H9 (cell line): Measurements from ENCODE around the gene COX4I2. TPM values are rescaled to one million over a fixed set of nuclear protein-coding genes. Genes with fewer than 3 reads are reported as not detected.

ENCODE experiments used
- DNase-seq: peaks from one replicate; pipeline ENCODE4 v3.0.0-alpha.2; 2017
- H2AFZ ChIP-seq: one replicate; pipeline ENCODE4 v1.6.1; 2013; ENCODE audit warnings: mild to moderate bottlenecking, low read length, control low read depth, moderate library complexity
- H2AK5ac ChIP-seq: 2 replicates; pipeline ENCODE4 v1.6.1; 2013; ENCODE audit warnings: low read length, control low read depth, mixed read lengths; ENCODE audit not compliant: insufficient read length
- H2BK120ac ChIP-seq: one replicate; pipeline ENCODE4 v1.6.1; 2013; ENCODE audit warnings: low read depth, mild to moderate bottlenecking, low read length, control low read depth, inconsistent platforms; ENCODE audit not compliant: poor library complexity, severe bottlenecking
- H2BK12ac ChIP-seq: 2 replicates; pipeline ENCODE4 v1.6.1; 2013; ENCODE audit warnings: low read length, control low read depth, mixed read lengths, low read depth; ENCODE audit not compliant: insufficient read length
- H2BK15ac ChIP-seq: 2 replicates; pipeline ENCODE4 v1.6.1; 2013; ENCODE audit warnings: low read depth, low read length, control low read depth
- H2BK20ac ChIP-seq: one replicate; pipeline ENCODE4 v1.6.1; 2013; ENCODE audit warnings: low read depth, mild to moderate bottlenecking, low read length, control low read depth, inconsistent platforms; ENCODE audit not compliant: poor library complexity, severe bottlenecking
- H2BK5ac ChIP-seq: 2 replicates; pipeline ENCODE4 v1.6.1; 2013; ENCODE audit warnings: low read length, control low read depth, mixed read lengths; ENCODE audit not compliant: insufficient read length
- H3K14ac ChIP-seq: 2 replicates; pipeline ENCODE4 v1.6.1; 2013; ENCODE audit warnings: low read length, control low read depth; ENCODE audit not compliant: insufficient read depth
- H3K18ac ChIP-seq: 2 replicates; pipeline ENCODE4 v1.6.1; 2013; ENCODE audit warnings: low read depth, mild to moderate bottlenecking, mixed read lengths, low read length, control low read depth; ENCODE audit not compliant: insufficient read length
- H3K23ac ChIP-seq: 2 replicates; pipeline ENCODE4 v1.6.1; 2013; ENCODE audit warnings: low read length, control low read depth, mixed read lengths, low read depth; ENCODE audit not compliant: insufficient read length
- H3K23me2 ChIP-seq: 2 replicates; pipeline ENCODE4 v1.6.1; 2013; ENCODE audit warnings: low read depth, mild to moderate bottlenecking, mixed read lengths, low read length, control low read depth; ENCODE audit not compliant: insufficient read length, poor library complexity, severe bottlenecking
- H3K27ac ChIP-seq: 2 replicates; pipeline ENCODE4 v1.5.1; 2013; ENCODE audit warnings: low read length, control low read depth, mixed read lengths, low read depth; ENCODE audit not compliant: insufficient read length
- H3K27me3 ChIP-seq: 2 replicates; pipeline ENCODE4 v1.6.1; 2013; ENCODE audit warnings: low read length, control low read depth, inconsistent platforms; ENCODE audit not compliant: insufficient read depth
- H3K4ac ChIP-seq: 2 replicates; pipeline ENCODE4 v1.6.1; 2013; ENCODE audit warnings: low read depth, mild to moderate bottlenecking, control low read depth, inconsistent platforms, low read length, moderate library complexity
- H3K4me1 ChIP-seq: 2 replicates; pipeline ENCODE4 v1.6.1; 2013; ENCODE audit warnings: low read length, control low read depth, inconsistent platforms; ENCODE audit not compliant: insufficient read depth
- H3K4me2 ChIP-seq: 2 replicates; pipeline ENCODE4 v1.6.1; 2013; ENCODE audit warnings: low read length, control low read depth, mixed read lengths; ENCODE audit not compliant: insufficient read length, insufficient read depth
- H3K56ac ChIP-seq: 2 replicates; pipeline ENCODE4 v1.6.1; 2013; ENCODE audit warnings: low read depth, mild to moderate bottlenecking, mixed read lengths, low read length, control low read depth; ENCODE audit not compliant: insufficient read length
- H3K79me1 ChIP-seq: 2 replicates; pipeline ENCODE4 v1.6.1; 2013; ENCODE audit warnings: low read depth, mild to moderate bottlenecking, moderate library complexity, low read length, control low read depth, inconsistent platforms; ENCODE audit not compliant: insufficient read depth, poor library complexity, severe bottlenecking
- H3K79me2 ChIP-seq: 2 replicates; pipeline ENCODE4 v1.6.1; 2013; ENCODE audit warnings: low read length, control low read depth, inconsistent platforms; ENCODE audit not compliant: insufficient read depth
- H3K9ac ChIP-seq: 2 replicates; pipeline ENCODE4 v1.6.1; 2013; ENCODE audit warnings: low read length, control low read depth, mixed read lengths; ENCODE audit not compliant: insufficient read length; ENCODE audit errors: extremely low read depth
- H3K9me3 ChIP-seq: one replicate; pipeline ENCODE4 v1.6.1; 2013; ENCODE audit warnings: low read depth, low read length, inconsistent platforms; ENCODE audit not compliant: control insufficient read depth
- H3T11ph ChIP-seq: one replicate; pipeline ENCODE4 v1.6.1; 2013; ENCODE audit warnings: mild to moderate bottlenecking, low read length, control low read depth, inconsistent platforms
- H4K20me1 ChIP-seq: one replicate; pipeline ENCODE4 v1.6.1; 2013; ENCODE audit not compliant: control insufficient read depth, insufficient read length, insufficient read depth
- H4K5ac ChIP-seq: 2 replicates; pipeline ENCODE4 v1.6.1; 2013; ENCODE audit warnings: low read depth, mild to moderate bottlenecking, mixed read lengths, low read length, control low read depth; ENCODE audit not compliant: insufficient read length
- H4K8ac ChIP-seq: replicated peaks from 2 replicates; pipeline ENCODE4 v1.6.1; 2013; ENCODE audit warnings: low read length, control low read depth, mixed read lengths, low read depth; ENCODE audit not compliant: insufficient read length
- H4K91ac ChIP-seq: 2 replicates; pipeline ENCODE4 v1.6.1; 2013; ENCODE audit warnings: low read depth, mild to moderate bottlenecking, moderate library complexity, mixed read lengths, low read length, control low read depth; ENCODE audit not compliant: insufficient read length
- H3K27ac Mint-ChIP-seq, 3 experiments: 2 replicates in 2 of 3; 3 replicates in 1 of 3; pipeline ENCODE4 v1.8.0; 2020 to 2021; ENCODE audit warnings: mixed read lengths in 3 of 3, mild to moderate bottlenecking in 1 of 3, moderate library complexity in 1 of 3
- H3K27me3 Mint-ChIP-seq: 2 replicates; pipeline ENCODE4 v1.8.0; 2021; ENCODE audit warnings: low read depth, mild to moderate bottlenecking, moderate library complexity, mixed read lengths
- H3K36me3 Mint-ChIP-seq, 3 experiments: 2 replicates in 2 of 3; 3 replicates in 1 of 3; pipeline ENCODE4 v1.8.0; 2020 to 2021; ENCODE audit warnings: low read depth in 3 of 3, mixed read lengths in 3 of 3; ENCODE audit not compliant: insufficient read depth in 1 of 3
- H3K4me1 Mint-ChIP-seq, 2 experiments: 2 replicates each; pipeline ENCODE4 v1.8.0; 2020; ENCODE audit warnings: mixed read lengths in 2 of 2
- H3K4me3 Mint-ChIP-seq, 2 experiments: 2 replicates in 1 of 2; 3 replicates in 1 of 2; pipeline ENCODE4 v1.8.0; 2020 to 2021; ENCODE audit warnings: mild to moderate bottlenecking in 2 of 2, mixed read lengths in 2 of 2, moderate library complexity in 1 of 2
- H3K9me3 Mint-ChIP-seq, 2 experiments: 2 replicates in 1 of 2; 3 replicates in 1 of 2; pipeline ENCODE4 v1.8.0; 2020; ENCODE audit warnings: mild to moderate bottlenecking in 2 of 2, mixed read lengths in 2 of 2, moderate library complexity in 1 of 2
- CTCF ChIP-seq: fragments of 200-600 bp; sonication (generic); conservative IDR thresholded peaks from 3 replicates; pipeline ENCODE4 v1.8.0; 2021; ENCODE audit warnings: antibody characterized with exemption, mild to moderate bottlenecking
- WGBS: extraction: QIAGEN DNeasy Blood & Tissue Kit; methylation state at CpG from one replicate; pipeline ENCODE4 v1.1.7; 2013; ENCODE audit warnings: missing lambda C conversion rate, low lambda C conversion rate, mixed read lengths; ENCODE audit not compliant: insufficient read length; ENCODE audit errors: extremely low coverage; 5-methylcytosine and 5-hydroxymethylcytosine counted together
- total RNA-seq: library from RNA; stranded (reverse); gene quantifications from 2 replicates; pipeline ENCODE4 v1.2.1, GENCODE V29; 2021

COX4I2 gene
- total RNA-seq, 1 experiment from 2014 or later, result not detected

GRCh38 chr20:31617432-31618104 is 20.1 kb upstream of the COX4I2 start:
- DNase-seq, result no peak
- H3K14ac ChIP-seq, result no peak overlapping the region
- H2BK120ac ChIP-seq, result no peak overlapping the region
- no peak for TF ChIP-seq CTCF
- H3K4ac ChIP-seq, result no peak overlapping the region
- no peak overlapping the region for H3T11ph ChIP-seq
- no peak overlapping the region for H2BK15ac ChIP-seq
- H3K36me3 Mint-ChIP-seq, result no peaks in the 10 kb centered on the region; a peak in 1 of 7 replicates
- H4K20me1 ChIP-seq, result no peaks in the 10 kb centered on the region
- peaks cover 24% of the 10 kb centered on the region for H3K27me3 Mint-ChIP-seq
- H3K4me1 Mint-ChIP-seq, result peaks cover 2% of the 10 kb centered on the region in 2 experiments; a peak in 2 of 4 replicates
- no peak overlapping the region for H3K27ac ChIP-seq
- no peak overlapping the region for H3K27ac Mint-ChIP-seq
- no peak overlapping the region for H2AK5ac ChIP-seq
- no peaks in the 10 kb centered on the region for H3K79me2 ChIP-seq
- H3K27me3 ChIP-seq, result no peaks in the 10 kb centered on the region
- H3K4me3 Mint-ChIP-seq, result no peak overlapping the region
- H3K9me3 Mint-ChIP-seq, result no peaks in the 10 kb centered on the region; a peak in 1 of 5 replicates
- no peaks in the 10 kb centered on the region for H3K23me2 ChIP-seq
- H4K5ac ChIP-seq, result no peak overlapping the region
- H2BK5ac ChIP-seq, result no peak overlapping the region
- H2BK20ac ChIP-seq, result no peak overlapping the region
- no peak overlapping the region for H2BK12ac ChIP-seq
- no peak overlapping the region for H4K91ac ChIP-seq
- no peak overlapping the region for H3K23ac ChIP-seq
- no peak overlapping the region for H2AFZ ChIP-seq
- no peak overlapping the region for H3K56ac ChIP-seq
- H3K9ac ChIP-seq, result no peak overlapping the region
- no CpG with 5 or more reads among the region's 6 CpGs for WGBS
- no peaks in the 10 kb centered on the region for H3K79me1 ChIP-seq
- no peak overlapping the region for H3K18ac ChIP-seq
- no peak overlapping the region for H4K8ac ChIP-seq
- no peak overlapping the region for H3K4me2 ChIP-seq
- H3K9me3 ChIP-seq, result no peaks in the 10 kb centered on the region
- no peaks in the 10 kb centered on the region for H3K4me1 ChIP-seq
